Heart left ventricle (tissue), 13 donors: ENCODE data around the gene PTK7.

Experiments
- CTCF ChIP-seq, 12 donors: fragments of 200-600 bp; sonication (generic) in 4 of 12; IDR thresholded peaks; one replicate each; pipeline versions ENCODE4 v1.5.0 to v1.8.0; 2018 to 2022; ENCODE audit warnings: antibody characterized with exemption in 12 of 12, mild to moderate bottlenecking in 5 of 12
- POLR2A ChIP-seq, 2 donors: fragments of 450-650 bp; IDR thresholded peaks; one replicate each; pipeline ENCODE4 v1.6.1; 2017; ENCODE audit warnings: antibody characterized with exemption in 2 of 2, mild to moderate bottlenecking in 2 of 2, moderate library complexity in 2 of 2
- donor health status: ischemic (EF 13 %, LVEDD 7.1; RV severe dilation, severe dysfunction).
- donor health status: DM: no; HTN: yes; CAD: no.
- donor health status: DM: no; HTN: no; CAD: no.
- donor health status: ischemic (EF 25% LVEDD 6.9; RV normal size, moderate dysfunction).
- donor health status: ischemic (EF 25% LVEDD 5.7; RV mildly dilated, moderate dysfunction).
- donor health status: ischemic (EF 35%, LVEDD 5.7; RV mildly dilated, moderate dysfunction).
- donor health status: nonischemic (EF 11% LVEDD 7.7; RV severe dilation, severe dysfunction).
- donor health status: DM: yes; HTN: yes; CAD: no.
- donor health status: PGD.
- donor health status: ischemic (EF 29% LVEDD 5.4; RV normal size, mild dysfunction).
- donor health status: nonischemic (EF 23%, LVEDD 6.1; RV moderate dilation, normal function).

GRCh38 chr6:43036712-43037111 lies 39.4 kb upstream of the PTK7 start:
- TF ChIP-seq POLR2A (IDR thresholded peaks at IDR 0.05) (no peak), CTCF (IDR thresholded peaks at IDR 0.05) (no peak)
